ENCODE data around the gene PRKCI.
"Not testable (repeated sequence)": the region's sequence is repeated elsewhere in the genome, so short reads cannot be mapped to it uniquely, and the experiment has no call there.

PRKCI gene

GRCh38 chr3:170301405-170301804, 79.2 kb downstream of the PRKCI start:
- no peak for DNase-seq

- DNase-seq, result no peak
Observed at GRCh38 chr3:170302008-170302407, 79.8 kb downstream of the PRKCI start.

GRCh38 chr3:170306015-170306414, 83.8 kb downstream of the PRKCI start:
- DNase-seq, result no peak

- no peak for DNase-seq
Observed at GRCh38 chr3:170307671-170308405, 85.6 kb downstream of the PRKCI start.

- no peak for DNase-seq
Observed at GRCh38 chr3:170309046-170309445, 86.8 kb downstream of the PRKCI start.

GRCh38 chr3:170317954-170318353, 95.7 kb downstream of the PRKCI start:
- no peak for DNase-seq

- no peak for DNase-seq
Observed at GRCh38 chr3:170320461-170321121, 98.4 kb downstream of the PRKCI start.

- DNase-seq, result no peak
Observed at GRCh38 chr3:170321321-170322034, 99.3 kb downstream of the PRKCI start.

- no peak for DNase-seq
Observed at GRCh38 chr3:170322566-170323269, 100.5 kb downstream of the PRKCI start.

- DNase-seq, result no peak
Observed at GRCh38 chr3:170323331-170323730, 101.1 kb downstream of the PRKCI start.

GRCh38 chr3:170324962-170325361, 102.7 kb downstream of the PRKCI start:
- no peak for DNase-seq

GRCh38 chr3:170327040-170327808, 105.0 kb downstream of the PRKCI start:
- no peak for DNase-seq

- DNase-seq, result not testable (repeated sequence)
Observed at GRCh38 chr3:170327868-170328548, 105.8 kb downstream of the PRKCI start.

- DNase-seq, result no peak
Observed at GRCh38 chr3:170330366-170330765, 108.1 kb downstream of the PRKCI start.

- DNase-seq, result no peak
Observed at GRCh38 chr3:170331143-170331542, 108.9 kb downstream of the PRKCI start.

- DNase-seq, result no peak
Observed at GRCh38 chr3:170337420-170337819, 115.2 kb downstream of the PRKCI start.

GRCh38 chr3:170338690-170339340, 116.6 kb downstream of the PRKCI start:
- DNase-seq, result no peak

GRCh38 chr3:170342273-170342672, 120.0 kb downstream of the PRKCI start:
- DNase-seq, result not testable (repeated sequence)

GRCh38 chr3:170343859-170344258, 121.6 kb downstream of the PRKCI start:
- not testable (repeated sequence) for DNase-seq

- no peak for DNase-seq
Observed at GRCh38 chr3:170344971-170345370, 122.7 kb downstream of the PRKCI start.
